Fibroblast of the aortic adventitia (primary cell): ENCODE results near the gene NRCAM. TPM values are rescaled to one million over a fixed set of nuclear protein-coding genes. Genes with fewer than 3 reads are reported as not detected.
A peak's percentile ranks its signal among the peaks of the same experiment; 100 is the strongest.

Source experiments
- DNase-seq: peaks from one replicate; pipeline ENCODE4 v3.0.0-alpha.2; 2010; ENCODE audit warnings: low read depth
- H3K4me3 ChIP-seq: 2 replicates; pipeline ENCODE4 v1.5.1; 2011; ENCODE audit warnings: low read depth, mild to moderate bottlenecking, control low read depth, low read length, moderate library complexity
- total RNA-seq: library from RNA; depleted of rRNA; stranded (reverse); fragments of >200 nt; gene quantifications from 2 replicates; pipeline ENCODE4 v1.2.3, GENCODE V29; 2012; ENCODE audit warnings: low replicate concordance
- TF ChIP-seq, protein P1 (sequence below): IDR thresholded peaks from 2 replicates; pipeline ENCODE4 v1.5.1; 2011; ENCODE audit warnings: mild to moderate bottlenecking, low read length, control low read depth, inconsistent platforms; ENCODE audit not compliant: insufficient read depth

NRCAM gene
- total RNA-seq, 1 donor: 2.3 TPM

DNA sequence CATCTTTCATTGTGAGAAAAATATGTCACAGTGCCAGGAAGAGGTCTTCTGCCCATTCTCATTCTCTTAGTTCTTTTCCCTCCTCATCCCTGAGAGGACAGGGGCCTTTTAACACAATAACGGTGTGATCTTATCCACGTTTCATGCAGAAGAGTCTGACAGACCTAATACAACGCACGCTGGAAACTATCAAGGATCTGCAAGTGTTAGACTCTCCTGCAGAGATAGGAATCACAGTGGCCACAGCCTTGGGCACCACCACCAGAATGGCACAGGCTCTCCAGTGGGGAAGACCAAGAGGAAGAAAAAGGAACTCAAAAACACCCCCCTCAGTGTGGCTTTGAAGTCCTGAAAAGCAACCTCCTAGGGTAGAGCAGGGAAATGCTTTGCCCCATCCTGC is 253.5 kb downstream of the NRCAM start:
- DNase-seq: no peak
- H3K4me3 ChIP-seq: no peak overlapping the region
- TF ChIP-seq, protein P1, sequence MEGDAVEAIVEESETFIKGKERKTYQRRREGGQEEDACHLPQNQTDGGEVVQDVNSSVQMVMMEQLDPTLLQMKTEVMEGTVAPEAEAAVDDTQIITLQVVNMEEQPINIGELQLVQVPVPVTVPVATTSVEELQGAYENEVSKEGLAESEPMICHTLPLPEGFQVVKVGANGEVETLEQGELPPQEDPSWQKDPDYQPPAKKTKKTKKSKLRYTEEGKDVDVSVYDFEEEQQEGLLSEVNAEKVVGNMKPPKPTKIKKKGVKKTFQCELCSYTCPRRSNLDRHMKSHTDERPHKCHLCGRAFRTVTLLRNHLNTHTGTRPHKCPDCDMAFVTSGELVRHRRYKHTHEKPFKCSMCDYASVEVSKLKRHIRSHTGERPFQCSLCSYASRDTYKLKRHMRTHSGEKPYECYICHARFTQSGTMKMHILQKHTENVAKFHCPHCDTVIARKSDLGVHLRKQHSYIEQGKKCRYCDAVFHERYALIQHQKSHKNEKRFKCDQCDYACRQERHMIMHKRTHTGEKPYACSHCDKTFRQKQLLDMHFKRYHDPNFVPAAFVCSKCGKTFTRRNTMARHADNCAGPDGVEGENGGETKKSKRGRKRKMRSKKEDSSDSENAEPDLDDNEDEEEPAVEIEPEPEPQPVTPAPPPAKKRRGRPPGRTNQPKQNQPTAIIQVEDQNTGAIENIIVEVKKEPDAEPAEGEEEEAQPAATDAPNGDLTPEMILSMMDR: no peak

DNA sequence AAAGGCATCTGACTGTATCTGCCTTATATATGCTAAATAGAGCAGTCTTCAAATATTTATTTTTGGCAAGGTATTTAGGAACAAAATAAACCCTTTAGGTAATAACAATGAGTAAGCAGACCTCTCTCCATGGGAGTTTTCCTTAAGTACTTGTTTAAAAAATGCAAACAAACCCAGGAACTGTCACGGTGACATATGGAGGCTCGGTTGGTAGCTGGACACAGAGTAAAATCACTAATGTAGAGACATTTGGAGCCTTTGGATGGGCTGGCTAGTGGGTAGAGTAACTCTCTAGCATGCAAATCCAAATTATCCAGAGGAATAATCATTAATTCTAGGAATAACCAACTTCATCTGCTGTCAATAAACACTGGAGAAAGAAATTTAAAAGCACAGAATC is 254.5 kb downstream of the NRCAM start:
- H3K4me3 ChIP-seq: no peak overlapping the region
- DNase-seq: no peak
- TF ChIP-seq, protein P1: no peak

DNA sequence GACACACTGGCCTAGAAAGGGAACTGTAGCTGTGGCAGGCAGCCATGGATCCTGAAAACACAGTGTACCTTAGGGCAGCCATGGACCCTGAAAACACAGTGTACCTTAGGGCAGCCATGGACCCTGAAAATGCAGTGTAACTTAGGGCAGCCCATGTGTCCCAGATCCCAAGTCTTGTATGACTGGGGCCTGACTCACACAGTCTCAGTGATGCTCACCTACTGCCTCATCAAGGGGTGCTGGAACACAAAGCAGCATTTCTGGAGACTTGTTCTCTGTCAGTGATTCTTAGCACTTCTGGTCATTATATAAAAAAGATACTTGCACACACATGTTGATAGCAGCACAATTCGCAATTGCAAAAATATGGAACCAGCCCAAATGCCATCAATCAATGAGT is 255.9 kb downstream of the NRCAM start:
- no peak overlapping the region for H3K4me3 ChIP-seq
- TF ChIP-seq, protein P1: no peak
- DNase-seq: no peak

DNA sequence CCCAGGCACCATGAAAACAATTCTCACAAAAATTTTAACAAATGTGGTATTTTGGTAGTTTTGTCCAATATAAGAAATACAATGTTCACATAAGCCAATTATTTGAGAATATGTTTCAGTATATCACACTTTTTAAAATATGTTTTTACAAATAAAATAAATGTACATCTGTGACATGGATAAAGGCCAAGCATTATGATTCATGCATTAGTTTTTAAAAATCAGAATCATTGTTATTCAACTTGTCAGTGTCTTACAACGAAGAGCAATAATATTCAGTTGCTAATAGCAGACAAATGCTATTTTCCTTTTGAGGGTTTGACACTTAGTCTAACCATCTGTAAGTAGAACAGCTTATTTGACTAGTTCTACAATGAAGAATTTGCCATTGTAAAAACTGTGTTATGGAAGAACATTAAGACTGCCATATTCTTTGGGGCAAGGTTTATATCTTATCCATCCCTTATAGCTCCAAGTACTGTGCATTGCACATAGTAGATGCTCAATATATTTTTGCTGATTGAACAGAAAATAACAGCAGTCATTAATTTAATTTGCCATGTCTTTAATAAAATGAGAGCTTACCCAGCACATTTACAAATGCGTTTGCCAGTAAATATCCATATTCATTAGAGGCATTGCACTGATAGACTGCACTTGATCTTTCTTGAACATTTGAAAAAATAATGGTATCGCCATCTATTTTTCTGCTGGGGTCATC is 258.7 kb downstream of the NRCAM start:
- no peak for DNase-seq
- H3K4me3 ChIP-seq: no peak overlapping the region
- TF ChIP-seq, protein P1: no peak

DNA sequence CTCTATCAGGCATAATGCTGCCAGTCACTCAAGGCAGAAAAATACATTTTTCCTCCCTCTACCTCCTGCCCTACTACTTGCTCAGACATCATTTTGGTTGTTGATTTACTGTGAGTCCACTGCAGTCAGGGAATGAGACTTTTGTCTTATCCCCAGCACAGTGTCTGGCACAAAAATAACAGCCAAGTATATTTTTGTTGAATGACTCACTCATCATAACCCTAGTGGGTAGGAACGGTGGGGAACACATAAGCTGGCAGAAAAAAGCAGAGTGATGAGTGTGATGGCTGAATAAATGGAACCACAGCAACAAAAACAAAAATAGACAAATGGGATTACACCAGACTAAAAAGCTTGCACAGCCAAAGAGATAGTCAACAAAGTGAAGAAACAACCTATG is 260.2 kb downstream of the NRCAM start:
- H3K4me3 ChIP-seq: no peak overlapping the region
- peak; percentile 29 for DNase-seq
- TF ChIP-seq, protein P1: no peak

DNA sequence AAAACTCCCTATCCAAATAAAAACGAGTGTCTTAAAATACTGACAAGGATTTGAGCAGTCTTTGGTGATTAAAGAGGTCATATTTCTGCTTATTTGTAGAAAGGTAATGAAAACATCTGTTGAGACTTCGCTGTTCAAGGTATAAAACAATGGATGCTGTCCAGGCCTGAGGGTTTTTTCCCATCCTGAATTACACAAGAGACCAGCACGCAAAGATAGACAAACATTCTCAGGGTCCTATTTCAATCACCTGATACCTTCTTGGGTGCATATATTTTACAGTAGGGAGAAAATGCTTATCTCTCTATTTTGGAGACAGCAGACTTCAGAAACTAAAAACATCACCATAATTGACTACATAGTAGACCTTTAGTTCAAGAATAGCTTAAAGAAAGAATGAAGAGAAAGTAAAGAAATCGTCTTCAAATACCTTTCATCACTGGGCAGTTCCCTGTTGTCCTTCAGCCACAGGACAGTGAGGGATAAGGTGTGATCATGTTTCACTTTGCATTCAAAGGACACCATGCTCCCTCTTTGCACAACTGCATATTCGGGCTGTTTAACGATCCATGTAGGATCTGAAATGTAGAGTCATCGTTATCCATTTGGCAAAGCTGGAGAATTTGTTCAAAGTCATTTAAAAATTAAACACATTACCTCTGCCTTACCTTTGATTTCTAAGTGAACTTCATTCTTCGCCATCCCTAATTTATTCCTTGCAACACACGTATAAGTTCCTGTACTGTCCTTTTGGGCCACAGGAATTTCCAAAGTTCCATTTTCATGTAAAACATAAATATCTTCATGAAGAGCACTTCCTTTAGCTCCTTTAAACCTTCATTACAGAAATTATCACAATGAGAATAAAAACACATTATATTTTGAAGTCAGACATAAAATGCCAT is 262.4 kb downstream of the NRCAM start:
- H3K4me3 ChIP-seq: no peak overlapping the region
- DNase-seq: no peak
- TF ChIP-seq, protein P1: no peak
